HepG2 (cell line): ENCODE results near the gene MRPS14. TPM values are rescaled to one million over a fixed set of nuclear protein-coding genes. Genes with fewer than 3 reads are reported as not detected.
A peak's percentile ranks its signal among the peaks of the same experiment; 100 is the strongest.

ENCODE experiments used
- ATAC-seq: fragments of 200-7000 bp; cut with Tn5 transposase; 3 replicates; pipeline ENCODE4 v1.9.1; 2020; ENCODE audit warnings: mild to moderate bottlenecking, moderate library complexity
- BruUV-seq: library from RNA; stranded (reverse); fragments of 400-500 nt; replicated peaks from 2 replicates; lab custom pipeline; 2021; lab: Mats Ljungman, UMichigan
- CTCF ChIA-PET: fragments of 300-600 bp; formaldehyde crosslinking; extraction: SDS; loops from one replicate; lab custom pipeline; 2021; ENCODE audit warnings: low total read pairs, inconsistent platforms, low intra/inter-chr PET ratio; lab: Yijun Ruan, JAX
- POLR2A ChIA-PET: fragments of 350-600 bp; sonication (Branson Sonifier 250); formaldehyde crosslinking; loops from one replicate; lab custom pipeline; 2020; ENCODE audit warnings: antibody characterized with exemption, inconsistent platforms; lab: Yijun Ruan, JAX
- DNase-seq: peaks from one replicate; pipeline ENCODE4 v3.0.0-alpha.2; 2015; ENCODE audit warnings: low spot score
- FAIRE-seq: peaks from 3 replicates; lab custom pipeline; 2011; peaks lifted over from hg19 to GRCh38; lab: Jason Lieb, UNC
- H2AFZ ChIP-seq: one replicate; pipeline ENCODE4 v1.6.1; 2011; ENCODE audit warnings: low read length, inconsistent platforms
- H3K27ac ChIP-seq: fragments of 300-600 bp; 3 replicates; pipeline ENCODE4 v1.8.0; 2011; ENCODE audit warnings: mixed run types, mild to moderate bottlenecking, mixed read lengths, low read length, inconsistent platforms; ENCODE audit not compliant: insufficient read depth; ENCODE audit errors: extremely low read length
- H3K27me3 ChIP-seq, 2 experiments: fragments of 200-600 bp in 1 of 2; 2 replicates in 1 of 2; 3 replicates in 1 of 2; pipeline versions ENCODE4 v1.6.0 to v1.8.0; 2011; ENCODE audit warnings: low read length in 2 of 2, mild to moderate bottlenecking in 2 of 2, moderate library complexity in 2 of 2, inconsistent platforms in 1 of 2; ENCODE audit not compliant: insufficient read depth in 2 of 2, control insufficient read depth in 1 of 2
- H3K36me3 ChIP-seq, 2 experiments: fragments of 200-600 bp in 1 of 2; replicated peaks in 1 of 2; 2 replicates in 1 of 2; 3 replicates in 1 of 2; pipeline versions ENCODE4 v1.5.1 to v1.8.0; 2011; ENCODE audit warnings: low read length in 2 of 2, inconsistent platforms in 1 of 2; ENCODE audit not compliant: insufficient read depth in 2 of 2, control insufficient read depth in 1 of 2
- H3K4me1 ChIP-seq: 2 replicates; pipeline ENCODE4 v1.5.1; 2012; ENCODE audit warnings: low read length, inconsistent platforms; ENCODE audit not compliant: insufficient read depth
- H3K4me2 ChIP-seq: 2 replicates; pipeline ENCODE4 v1.6.0; 2011; ENCODE audit warnings: low read depth, low read length, inconsistent platforms
- H3K4me3 ChIP-seq, 3 experiments: fragments of 200-600 bp in 1 of 3; sonication (generic), shearing (Covaris generic) in 1 of 3; replicated peaks in 1 of 3; 2 replicates each; pipeline ENCODE4 v1.5.1; 2011 to 2016; ENCODE audit warnings: low read length in 3 of 3, inconsistent platforms in 2 of 3, low read depth in 2 of 3, mild to moderate bottlenecking in 2 of 3, control low read depth in 1 of 3, mixed read lengths in 1 of 3; ENCODE audit not compliant: insufficient read depth in 1 of 3
- H3K79me2 ChIP-seq: one replicate; pipeline ENCODE4 v1.6.1; 2011; ENCODE audit warnings: low read length, inconsistent platforms; ENCODE audit not compliant: insufficient read depth
- H3K9ac ChIP-seq: 2 replicates; pipeline ENCODE4 v1.6.0; 2011; ENCODE audit warnings: mild to moderate bottlenecking, low read depth, low read length, inconsistent platforms; ENCODE audit not compliant: insufficient read depth
- H3K9me3 ChIP-seq: 2 replicates; pipeline ENCODE4 v1.5.1; 2012; ENCODE audit warnings: mild to moderate bottlenecking, low read length
- H4K20me1 ChIP-seq: 2 replicates; pipeline ENCODE4 v1.6.0; 2011; ENCODE audit warnings: inconsistent platforms, mild to moderate bottlenecking, low read length, moderate library complexity; ENCODE audit not compliant: insufficient read depth
- ELF3 ChIP-seq: IDR thresholded peaks from 2 replicates; pipeline ENCODE4 v1.6.1; 2016; ENCODE audit warnings: missing genetic modification reagents, missing compliant biosample characterization
- FOXA3 ChIP-seq: IDR thresholded peaks from 2 replicates; pipeline ENCODE4 v1.6.1; 2016; ENCODE audit warnings: missing genetic modification reagents, missing compliant biosample characterization
- MAFF ChIP-seq: IDR thresholded peaks from 2 replicates; pipeline ENCODE4 v1.6.1; 2011; ENCODE audit warnings: low read depth, low read length, improper control_type of control experiment
- MAFK ChIP-seq, 2 experiments: IDR thresholded peaks in 1 of 2; conservative IDR thresholded peaks in 1 of 2; 2 replicates each; pipeline ENCODE4 v1.6.1; 2011; ENCODE audit warnings: improper control_type of control experiment in 2 of 2, low read length in 2 of 2
- NR2C2 ChIP-seq: sonication (generic); formaldehyde crosslinking; IDR thresholded peaks from 2 replicates; pipeline ENCODE4 v1.4.0; 2020; ENCODE audit warnings: missing genetic modification reagents, mild to moderate bottlenecking, moderate library complexity, borderline replicate concordance
- SOX13 ChIP-seq, 3 experiments: fragments of 450-650 bp in 1 of 3; sonication (generic) in 1 of 3; formaldehyde crosslinking in 1 of 3; IDR thresholded peaks in 2 of 3; conservative IDR thresholded peaks in 1 of 3; 2 replicates each; pipeline versions ENCODE4 v1.5.0 to v1.6.1; 2016 to 2020; ENCODE audit warnings: antibody characterized with exemption in 1 of 3, mild to moderate bottlenecking in 1 of 3, missing compliant biosample characterization in 1 of 3, missing genetic modification reagents in 1 of 3, moderate library complexity in 1 of 3
- ZNF225 ChIP-seq: sonication (generic); formaldehyde crosslinking; IDR thresholded peaks from 2 replicates; pipeline ENCODE4 v1.4.0; 2020; ENCODE audit warnings: mild to moderate bottlenecking, missing genetic modification reagents
- WGBS: methylation state at CpG from one replicate; pipeline ENCODE4 v1.1.6; 2017; ENCODE audit warnings: low lambda C conversion rate; 5-methylcytosine and 5-hydroxymethylcytosine counted together
- in situ Hi-C: cut with HindIII; loops from 2 replicates; pipeline ENCODE4 v1.10.0; 2017; ENCODE audit warnings: low pct_unique_long_range_greater_than_20kb; ENCODE audit not compliant: extremely low pct_ligation_motif_present
- intact Hi-C: fragments of 100-400 bp; cut with micrococcal nuclease; formaldehyde crosslinking; loops from one replicate; pipeline ENCODE4 v1.10.0; 2022; ENCODE audit not compliant: unreplicated experiment
- polyA plus RNA-seq, 8 experiments: library from polyadenylated mRNA; depleted of rRNA in 3 of 8; stranded (reverse) in 7 of 8; unstranded in 1 of 8; fragments of >200 nt; fragmentation: Illumina TruSeq in 4 of 8; extraction: Trizol in 4 of 8; gene quantifications; 2 replicates each; pipeline versions ENCODE4 v1.2.1 to v1.2.3, GENCODE V29; 2011 to 2016; ENCODE audit warnings: low read depth in 4 of 8, missing spikeins in 1 of 8, mixed read lengths in 1 of 8; ENCODE audit not compliant: insufficient read depth in 1 of 8
- total RNA-seq, 5 experiments: library from RNA; depleted of rRNA; stranded (reverse); fragments of >200 nt; fragmentation: Illumina TruSeq; extraction: Trizol; gene quantifications; 2 replicates each; pipeline ENCODE4 v1.2.3, GENCODE V29; 2016; ENCODE audit warnings: low read depth in 1 of 5
- TF ChIP-seq, protein P1 (sequence below): sonication (generic); IDR thresholded peaks from 2 replicates; pipeline ENCODE4 v1.6.1; 2016; ENCODE audit warnings: low read depth, borderline replicate concordance
- TF ChIP-seq, protein P2 (sequence below): sonication (generic); formaldehyde crosslinking; IDR thresholded peaks from 2 replicates; pipeline ENCODE4 v1.4.0; 2020; ENCODE audit warnings: missing genetic modification reagents
- TF ChIP-seq, protein P3 (sequence below): sonication (generic); formaldehyde crosslinking; IDR thresholded peaks from 2 replicates; pipeline ENCODE4 v1.8.0; 2022; ENCODE audit warnings: missing genetic modification reagents, mild to moderate bottlenecking, inconsistent platforms, borderline replicate concordance
- TF ChIP-seq, protein P4 (sequence below): sonication (generic); formaldehyde crosslinking; IDR thresholded peaks from 2 replicates; pipeline ENCODE4 v1.4.0; 2020; ENCODE audit warnings: missing genetic modification reagents

MRPS14 gene
- total and polyA plus RNA-seq, 2 of the 13 experiments (the other 11 are each of a cell fraction or from before 2014, with no cell fraction given) = 36.6 to 43.2 TPM

DNA sequence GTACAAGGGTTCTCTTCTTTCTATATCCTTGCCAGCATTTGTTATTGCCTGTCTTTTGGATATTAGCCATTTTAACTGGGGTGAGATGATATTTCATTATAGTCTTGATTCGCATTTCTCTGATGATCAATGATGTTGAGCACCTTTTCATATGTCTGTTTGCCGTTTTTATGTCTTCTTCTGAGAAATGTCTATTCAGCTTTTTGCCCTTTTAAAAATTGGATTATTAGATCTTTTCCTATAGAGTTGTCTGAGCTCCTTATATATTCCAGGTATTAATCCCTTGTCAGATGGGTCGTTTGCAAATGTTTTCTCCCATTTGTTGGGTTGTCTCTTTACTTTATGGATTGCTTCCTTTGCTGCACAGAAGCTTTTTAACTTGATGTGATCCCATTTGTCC, 19.4 kb upstream of the MRPS14 start:
- TF ChIP-seq MAFF (0 out of 2 replicates have a peak, but pooled peaks have one; percentile 19), MAFK (conservative IDR thresholded peaks at IDR 0.05 in 1 of 2, IDR thresholded peaks at IDR 0.05 in 1 of 2; ENCODE audit: low read length in 2 of 2) (peak in 1 of 2 experiments; percentile 43; a peak in 1 of 4 replicates), NR2C2 (CRISPR knock-in tag) (no peak)
- DNase-seq (no peak), FAIRE-seq (no peak), ATAC-seq (no peak)
- H4K20me1 ChIP-seq = no peaks in the 10 kb centered on the region
- H3K27ac ChIP-seq = no peak overlapping the region
- 30% methylated on average over 3 of the region's 3 CpGs for WGBS
- ChIA-PET POLR2A (no interaction called here), CTCF (no interaction called here)
- H3K27me3 ChIP-seq = no peaks in the 10 kb centered on the region
- no TSS peak for BruUV-seq
- no peak overlapping the region for H3K4me2 ChIP-seq
- H3K79me2 ChIP-seq = no peaks in the 10 kb centered on the region
- H3K9ac ChIP-seq = no peak overlapping the region
- no peak overlapping the region for H3K4me3 ChIP-seq
- H3K9me3 ChIP-seq = no peaks in the 10 kb centered on the region
- no peaks in the 10 kb centered on the region for H3K36me3 ChIP-seq
- intact Hi-C loops = no loop called here
- H2AFZ ChIP-seq = no peak overlapping the region
- in situ Hi-C loops = loop anchor here (5.0 kb wide), 1 partner anchor 75 kb away; no protein-coding TSS in a partner anchor
- H3K4me1 ChIP-seq = peaks cover 14% of the 10 kb centered on the region

DNA sequence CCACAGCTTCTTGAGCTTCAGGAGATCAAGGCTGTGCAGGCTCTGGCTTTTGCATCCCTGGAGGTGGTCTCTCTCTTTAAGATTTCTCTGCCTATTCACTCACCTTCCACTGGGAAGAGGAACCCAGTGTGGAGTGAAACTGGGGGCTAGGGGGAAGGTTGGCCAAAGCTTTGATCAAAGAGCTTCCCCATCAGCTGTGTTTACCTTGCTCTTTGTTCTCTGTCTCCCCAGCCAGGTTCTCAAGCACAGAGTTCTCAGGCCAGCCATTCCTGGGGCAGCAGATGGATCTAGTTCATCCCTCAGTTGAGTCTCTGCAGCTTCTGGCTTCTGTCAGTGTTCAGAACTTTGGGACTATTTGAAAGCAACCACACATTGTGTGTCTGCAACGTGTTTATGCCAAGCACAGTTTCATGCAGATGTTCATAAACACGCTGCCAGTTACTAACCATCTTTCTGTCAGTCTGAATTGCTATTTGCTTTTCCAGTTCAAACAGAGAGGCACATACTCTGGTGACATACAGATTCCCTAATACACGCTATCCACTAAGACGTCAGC, 17.2 kb upstream of the MRPS14 start:
- no peaks in the 10 kb centered on the region for H3K79me2 ChIP-seq
- FAIRE-seq = no peak
- H3K9me3 ChIP-seq = no peaks in the 10 kb centered on the region
- ChIA-PET POLR2A (no interaction called here), CTCF (no interaction called here)
- H3K4me2 ChIP-seq = peak overlapping the region; percentile 57
- WGBS = 0% methylated on average over 4 of the region's 4 CpGs
- H2AFZ ChIP-seq = no peak overlapping the region
- peaks cover 14% of the 10 kb centered on the region for H3K4me1 ChIP-seq
- no peak overlapping the region for H3K4me3 ChIP-seq
- H3K27me3 ChIP-seq = no peaks in the 10 kb centered on the region
- no peak overlapping the region for H3K9ac ChIP-seq
- no peaks in the 10 kb centered on the region for H4K20me1 ChIP-seq
- BruUV-seq = no TSS peak
- peak; percentile 20 for DNase-seq
- intact Hi-C loops = no loop called here
- H3K27ac ChIP-seq = no peak overlapping the region
- H3K36me3 ChIP-seq = no peaks in the 10 kb centered on the region
- in situ Hi-C loops = loop anchor here (5.0 kb wide), 1 partner anchor 77 kb away; no protein-coding TSS in a partner anchor
- peak; percentile 75 for ATAC-seq
- no peak for TF ChIP-seq ZNF225 (CRISPR knock-in tag)
- peak; percentile 70 for TF ChIP-seq FOXA3 (CRISPR knock-in tag)
- TF ChIP-seq, protein P1, sequence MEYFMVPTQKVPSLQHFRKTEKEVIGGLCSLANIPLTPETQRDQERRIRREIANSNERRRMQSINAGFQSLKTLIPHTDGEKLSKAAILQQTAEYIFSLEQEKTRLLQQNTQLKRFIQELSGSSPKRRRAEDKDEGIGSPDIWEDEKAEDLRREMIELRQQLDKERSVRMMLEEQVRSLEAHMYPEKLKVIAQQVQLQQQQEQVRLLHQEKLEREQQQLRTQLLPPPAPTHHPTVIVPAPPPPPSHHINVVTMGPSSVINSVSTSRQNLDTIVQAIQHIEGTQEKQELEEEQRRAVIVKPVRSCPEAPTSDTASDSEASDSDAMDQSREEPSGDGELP = peak; percentile 98
- TF ChIP-seq, protein P2, sequence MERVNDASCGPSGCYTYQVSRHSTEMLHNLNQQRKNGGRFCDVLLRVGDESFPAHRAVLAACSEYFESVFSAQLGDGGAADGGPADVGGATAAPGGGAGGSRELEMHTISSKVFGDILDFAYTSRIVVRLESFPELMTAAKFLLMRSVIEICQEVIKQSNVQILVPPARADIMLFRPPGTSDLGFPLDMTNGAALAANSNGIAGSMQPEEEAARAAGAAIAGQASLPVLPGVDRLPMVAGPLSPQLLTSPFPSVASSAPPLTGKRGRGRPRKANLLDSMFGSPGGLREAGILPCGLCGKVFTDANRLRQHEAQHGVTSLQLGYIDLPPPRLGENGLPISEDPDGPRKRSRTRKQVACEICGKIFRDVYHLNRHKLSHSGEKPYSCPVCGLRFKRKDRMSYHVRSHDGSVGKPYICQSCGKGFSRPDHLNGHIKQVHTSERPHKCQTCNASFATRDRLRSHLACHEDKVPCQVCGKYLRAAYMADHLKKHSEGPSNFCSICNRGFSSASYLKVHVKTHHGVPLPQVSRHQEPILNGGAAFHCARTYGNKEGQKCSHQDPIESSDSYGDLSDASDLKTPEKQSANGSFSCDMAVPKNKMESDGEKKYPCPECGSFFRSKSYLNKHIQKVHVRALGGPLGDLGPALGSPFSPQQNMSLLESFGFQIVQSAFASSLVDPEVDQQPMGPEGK = peak; percentile 96
- no peak for TF ChIP-seq ELF3 (CRISPR knock-in tag)
- TF ChIP-seq SOX13 (IDR thresholded peaks at IDR 0.05) = 0 out of 2 replicates have a peak, but pooled peaks have one; percentile 46
- TF ChIP-seq SOX13 (CRISPR knock-in tag; conservative IDR thresholded peaks at IDR 0.05 in 1 of 2, IDR thresholded peaks at IDR 0.05 in 1 of 2) = peak in 1 of 2 experiments; percentile 71; a peak in 2 of 4 replicates
- TF ChIP-seq, protein P3, sequence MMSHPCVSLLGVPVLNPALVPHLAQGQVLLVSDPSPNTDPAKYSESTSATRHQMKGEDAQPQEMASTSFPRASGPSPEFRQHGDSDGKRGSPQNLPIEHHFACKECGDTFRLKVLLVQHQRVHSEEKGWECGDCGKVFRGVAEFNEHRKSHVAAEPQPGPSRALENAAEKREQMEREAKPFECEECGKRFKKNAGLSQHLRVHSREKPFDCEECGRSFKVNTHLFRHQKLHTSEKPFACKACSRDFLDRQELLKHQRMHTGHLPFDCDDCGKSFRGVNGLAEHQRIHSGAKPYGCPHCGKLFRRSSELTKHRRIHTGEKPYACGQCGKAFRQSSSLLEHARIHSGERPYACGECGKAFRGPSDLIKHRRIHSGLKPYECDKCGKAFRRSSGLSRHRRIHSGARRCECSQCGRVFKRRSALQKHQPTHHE (CRISPR knock-in tag) = no peak
- TF ChIP-seq, protein P4, sequence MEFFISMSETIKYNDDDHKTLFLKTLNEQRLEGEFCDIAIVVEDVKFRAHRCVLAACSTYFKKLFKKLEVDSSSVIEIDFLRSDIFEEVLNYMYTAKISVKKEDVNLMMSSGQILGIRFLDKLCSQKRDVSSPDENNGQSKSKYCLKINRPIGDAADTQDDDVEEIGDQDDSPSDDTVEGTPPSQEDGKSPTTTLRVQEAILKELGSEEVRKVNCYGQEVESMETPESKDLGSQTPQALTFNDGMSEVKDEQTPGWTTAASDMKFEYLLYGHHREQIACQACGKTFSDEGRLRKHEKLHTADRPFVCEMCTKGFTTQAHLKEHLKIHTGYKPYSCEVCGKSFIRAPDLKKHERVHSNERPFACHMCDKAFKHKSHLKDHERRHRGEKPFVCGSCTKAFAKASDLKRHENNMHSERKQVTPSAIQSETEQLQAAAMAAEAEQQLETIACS = no peak
